GM19372 (cell line): ENCODE results near the gene INTS11.
A peak's percentile ranks its signal among the peaks of the same experiment; 100 is the strongest.
"Not testable (repeated sequence)": the region's sequence is repeated elsewhere in the genome, so short reads cannot be mapped to it uniquely, and the experiment has no call there.

Source experiments
- ATAC-seq: cut with Tn5 transposase; IDR thresholded peaks from one replicate; pipeline ENCODE4 v1.9.1; 2021; ENCODE audit warnings: mild to moderate bottlenecking, low read depth, moderate library complexity; ENCODE audit not compliant: unreplicated experiment

Gene INTS11

DNA sequence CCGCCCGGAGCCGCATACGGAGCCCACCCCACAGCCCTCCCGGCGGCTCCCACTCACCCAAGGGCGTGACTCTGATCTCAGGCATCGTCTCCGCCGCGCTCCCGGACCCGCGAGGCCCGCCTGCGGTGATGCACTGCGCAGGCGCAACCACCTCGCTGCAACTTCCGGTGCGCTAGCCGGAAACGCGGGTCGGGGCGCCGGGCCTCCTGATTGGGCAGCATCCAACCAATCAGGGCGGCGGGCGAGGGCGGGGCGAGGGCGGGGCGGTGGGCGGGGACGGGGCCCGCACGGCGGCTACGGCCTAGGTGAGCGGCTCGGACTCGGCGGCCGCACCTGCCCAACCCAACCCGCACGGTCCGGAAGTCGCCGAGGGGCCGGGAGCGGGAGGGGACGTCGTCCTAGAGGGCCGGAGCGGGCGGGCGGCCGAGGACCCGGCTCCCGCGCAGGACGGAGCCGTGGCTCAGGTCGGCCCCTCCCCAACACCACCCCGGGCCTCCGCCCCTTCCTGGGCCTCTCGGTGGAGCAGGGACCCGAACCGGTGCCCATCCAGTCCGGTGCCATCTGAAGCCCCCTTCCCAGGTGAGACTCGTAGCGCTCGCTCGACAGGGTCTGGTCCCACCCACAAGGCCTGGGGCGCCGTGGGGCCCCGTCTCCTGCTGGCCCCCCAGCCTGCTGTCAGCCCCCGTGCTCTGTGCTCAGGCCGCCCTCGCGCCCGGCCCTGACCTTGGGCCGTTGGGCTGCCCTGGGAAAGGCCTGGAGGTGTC is at the start of gene INTS11, which contains the start of gene CPTP:
TSS of gene INTS11 (minus strand) at position 137 of the 764 bp plus-strand sequence. CDS start at position 85, 52 bp downstream.
TSS of gene CPTP (plus strand) at position 279 of the 764 bp plus-strand sequence. CDS start 2,109 bp downstream, outside the sequence.
- peak; percentile 79 for ATAC-seq

DNA sequence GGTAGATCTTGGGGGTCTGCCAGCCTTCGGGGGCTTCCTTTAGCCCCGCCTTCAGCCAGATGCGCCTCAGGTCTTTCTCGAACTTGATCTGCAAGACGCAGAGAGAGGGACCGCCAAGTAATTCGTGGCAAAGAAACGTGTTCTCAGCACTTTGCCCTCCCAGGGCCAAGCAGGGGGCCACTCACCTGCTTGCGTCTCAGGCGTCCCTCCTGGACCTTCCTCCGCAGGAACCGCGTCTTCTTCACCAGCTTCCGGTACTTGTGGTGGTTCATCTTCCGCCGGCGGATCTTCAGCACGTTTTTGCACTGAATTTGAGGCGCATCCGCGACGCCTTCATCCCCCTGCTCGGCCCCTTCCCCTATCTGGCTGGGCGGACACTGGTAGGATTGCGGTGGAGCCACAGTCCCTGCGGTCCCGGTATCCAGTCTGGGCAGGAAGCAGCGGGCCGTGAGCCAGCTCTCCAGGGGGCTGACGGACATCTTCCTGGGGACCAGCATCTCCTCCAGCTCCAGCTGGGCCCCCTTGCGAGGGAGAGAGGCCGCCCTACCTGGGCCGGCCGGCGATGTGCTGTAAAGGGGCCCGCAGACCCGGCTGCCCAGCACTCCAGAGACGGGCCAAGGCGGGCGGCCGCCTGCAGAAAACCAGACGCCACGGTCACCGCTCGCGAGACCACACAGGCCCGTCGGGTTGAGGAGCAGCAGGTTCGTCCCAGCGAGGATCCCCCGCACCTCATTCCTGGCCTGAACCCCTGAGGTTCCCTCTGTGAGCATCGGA is 49.5 kb upstream of the INTS11 start:
- ATAC-seq: no peak

GRCh38 chr1:1373051-1373814 is 48.8 kb upstream of the INTS11 start:
- no peak for ATAC-seq

GRCh38 chr1:1371746-1372711 is 47.6 kb upstream of the INTS11 start:
- ATAC-seq: no peak

GRCh38 chr1:1371364-1371745 is 46.9 kb upstream of the INTS11 start:
- ATAC-seq: no peak

DNA sequence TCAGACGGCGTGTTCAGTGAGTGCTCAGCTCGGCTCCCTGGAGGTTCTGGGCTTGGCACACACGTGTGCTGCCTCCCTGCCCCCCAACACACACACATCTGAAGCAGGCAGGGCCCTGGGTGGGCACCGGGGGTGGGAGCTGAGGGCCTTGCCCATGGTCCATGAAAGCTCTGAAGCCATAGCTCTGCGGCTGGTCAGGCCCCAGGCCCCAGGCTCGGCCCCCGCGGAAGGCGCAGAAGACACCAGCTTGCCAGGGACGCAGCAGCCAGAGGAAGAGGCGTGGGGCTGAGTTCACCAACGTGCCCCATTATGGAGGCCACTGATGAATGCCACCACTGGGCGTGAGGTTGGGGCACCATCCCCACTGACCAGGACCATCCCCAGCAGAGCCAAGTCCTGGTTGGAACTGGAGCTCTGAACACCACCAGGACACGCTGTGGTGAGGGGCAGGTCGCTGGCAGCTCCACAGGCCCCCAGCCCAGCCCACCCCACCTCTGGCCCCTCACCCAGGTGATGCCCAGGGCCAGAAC is 46.4 kb upstream of the INTS11 start:
- no peak for ATAC-seq

- ATAC-seq: not testable (repeated sequence)
These were observed 45.6 kb upstream of the INTS11 start for GRCh38 chr1:1370094-1370493.

DNA sequence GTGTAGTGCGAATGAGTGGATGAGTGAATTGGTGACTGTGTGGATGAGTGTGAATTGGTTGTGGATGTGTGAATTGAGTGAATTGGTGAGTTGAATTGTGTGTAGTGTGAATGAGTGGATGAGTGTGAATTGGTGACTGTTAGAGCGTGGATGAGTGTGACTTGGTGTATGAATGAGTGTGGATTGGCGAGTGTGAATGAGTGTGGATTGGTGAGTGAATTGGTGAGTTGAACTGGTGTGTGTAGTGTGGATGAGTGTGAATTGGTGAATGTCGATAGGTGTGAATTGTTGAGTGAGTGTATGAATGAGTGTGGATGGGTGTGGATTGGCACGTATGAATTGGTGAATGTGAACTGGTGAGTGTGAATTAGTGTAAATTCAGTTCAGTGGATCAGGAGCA is 42.9 kb upstream of the INTS11 start:
- no peak for ATAC-seq

DNA sequence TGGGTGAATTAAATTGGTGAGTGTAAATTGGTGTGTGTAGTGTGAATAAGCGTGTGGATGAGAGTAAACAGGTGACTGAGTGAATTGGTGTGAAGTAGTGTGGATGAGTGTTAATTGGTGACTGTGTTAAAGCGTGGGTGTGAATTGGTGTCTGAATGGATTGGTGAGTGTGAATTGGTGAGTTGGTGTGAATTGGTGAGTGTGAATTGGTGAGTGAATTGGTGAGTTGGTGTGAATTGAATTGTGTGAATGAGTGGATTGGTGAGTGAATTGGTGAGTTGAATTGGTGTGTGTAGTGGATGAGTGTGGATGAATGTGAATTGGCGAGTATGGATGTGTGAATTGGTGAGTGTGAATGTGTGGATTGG is 42.2 kb upstream of the INTS11 start:
- ATAC-seq: no peak

DNA sequence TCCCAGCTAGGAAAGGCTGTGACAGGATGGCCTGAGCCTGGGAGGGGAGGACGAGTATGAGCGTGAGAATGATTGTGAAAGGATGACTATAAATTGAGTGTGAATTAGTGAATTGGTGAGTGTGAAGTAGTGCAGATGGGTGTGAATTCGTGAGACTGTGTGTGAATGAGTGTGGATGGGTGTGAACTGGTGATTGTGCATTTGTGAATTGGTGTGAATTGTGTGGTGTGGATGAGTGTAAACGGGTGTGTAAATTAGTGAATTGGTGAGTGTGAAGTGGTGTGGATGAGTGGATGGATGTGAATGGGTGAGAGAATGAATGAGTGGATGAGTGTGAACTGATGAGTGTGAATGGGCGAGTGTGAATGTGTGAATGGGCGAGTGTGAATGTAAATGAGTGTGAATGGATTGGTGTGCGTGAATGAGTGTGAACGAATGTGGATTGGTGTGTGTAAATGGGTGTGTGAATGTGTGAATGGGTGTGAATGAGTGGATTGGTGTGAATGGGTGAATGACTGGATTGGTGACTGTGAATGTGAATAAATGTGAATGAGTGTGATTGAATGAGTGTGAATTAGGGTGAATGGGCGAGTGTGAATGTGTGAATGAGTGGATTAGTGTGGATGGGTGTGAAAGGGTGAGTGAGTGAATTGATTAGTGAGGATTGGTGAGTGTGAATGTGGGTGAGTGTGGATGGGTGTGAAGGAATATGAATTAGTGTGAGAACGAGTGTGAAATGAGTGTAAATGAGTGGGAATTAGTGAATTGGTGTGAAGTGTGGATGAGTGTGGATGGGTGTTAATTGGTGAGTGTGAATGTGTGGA is 41.6 kb upstream of the INTS11 start:
- ATAC-seq: no peak

- ATAC-seq: no peak
These were observed 39.8 kb upstream of the INTS11 start for GRCh38 chr1:1364266-1364665.

DNA sequence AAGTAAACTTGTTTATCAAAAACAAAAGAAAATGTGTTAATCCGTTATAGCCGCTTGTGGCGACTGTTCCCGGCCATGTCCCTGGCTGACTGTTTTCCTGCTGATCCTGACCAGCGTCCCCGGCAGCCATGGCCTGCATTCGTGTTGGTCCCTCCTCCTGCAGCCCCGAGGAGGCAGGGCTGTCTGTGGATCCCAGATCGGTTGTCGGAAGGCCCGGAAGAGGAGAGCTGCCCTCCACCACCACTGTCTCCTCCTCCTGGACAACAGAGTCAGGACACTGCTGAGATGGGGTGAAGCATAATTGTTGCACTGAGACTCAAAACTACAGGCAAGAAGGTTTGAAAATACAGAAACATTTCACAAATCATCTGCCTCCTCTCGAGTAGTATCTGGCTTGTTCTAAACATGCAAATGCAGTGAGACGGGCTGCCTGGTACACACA is 37.5 kb upstream of the INTS11 start:
- ATAC-seq: no peak

GRCh38 chr1:1361233-1361981 is 36.9 kb upstream of the INTS11 start:
- ATAC-seq: no peak

DNA sequence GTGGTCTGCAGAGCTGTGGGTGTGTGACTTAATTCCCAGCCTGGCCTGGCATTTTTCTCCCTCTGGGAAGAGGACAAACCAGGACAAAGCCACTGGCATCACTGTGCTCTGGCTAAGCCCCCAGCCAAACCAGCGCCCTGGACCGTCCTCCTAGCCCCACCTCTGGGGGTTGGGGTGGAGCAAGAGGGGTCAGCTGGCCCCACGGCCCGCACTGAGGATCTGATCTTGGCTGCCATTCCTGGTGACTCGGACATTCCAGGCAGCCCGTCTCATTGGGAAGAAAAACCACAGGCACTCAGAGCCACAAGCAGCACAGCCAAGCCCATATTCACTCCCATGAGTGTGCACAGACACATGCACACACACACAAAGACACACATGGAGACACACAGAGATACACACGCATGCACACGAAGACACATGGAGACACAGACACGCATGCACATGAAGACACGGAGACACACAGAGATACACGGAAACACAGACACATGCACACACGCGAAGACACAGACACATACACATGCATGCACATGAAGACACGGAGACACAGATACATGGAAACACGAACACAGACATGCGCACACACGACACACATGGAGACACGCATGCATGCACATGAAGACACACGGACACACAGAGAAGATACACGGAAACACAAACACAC is 36.2 kb upstream of the INTS11 start:
- ATAC-seq: no peak

- ATAC-seq: no peak
These were observed 35.4 kb upstream of the INTS11 start for GRCh38 chr1:1359664-1360468.

GRCh38 chr1:1359308-1359663 is 34.8 kb upstream of the INTS11 start:
- no peak for ATAC-seq
